CD4-positive, CD25-positive, alpha-beta regulatory T cell (primary cell): ENCODE results near the gene STIM1. TPM values are rescaled to one million over a fixed set of nuclear protein-coding genes. Genes with fewer than 3 reads are reported as not detected.

Source experiments
- ATAC-seq, 2 donors: fragments of 150-1000 bp; cut with Tn5 transposase; one replicate each; pipeline ENCODE4 v1.10.0; 2021; ENCODE audit warnings: low read depth in 2 of 2, moderate number of reproducible peaks in 2 of 2, moderate library complexity in 1 of 2
- DNase-seq, 3 donors: peaks; one replicate each; pipeline versions ENCODE4 v3.0.0 to v3.0.0-alpha.2; 2012 to 2022; ENCODE audit warnings: mixed read lengths in 1 of 3
- H3K27ac ChIP-seq: one replicate; pipeline ENCODE4 v1.7.0; 2013; ENCODE audit warnings: mild to moderate bottlenecking, low read length; ENCODE audit not compliant: insufficient read depth, poor library complexity, severe bottlenecking
- H3K27me3 ChIP-seq: one replicate; pipeline ENCODE4 v1.7.0; 2013; ENCODE audit warnings: low read length; ENCODE audit not compliant: control insufficient read depth, insufficient read depth
- H3K36me3 ChIP-seq: one replicate; pipeline ENCODE4 v1.7.0; 2013; ENCODE audit warnings: mild to moderate bottlenecking, low read length, moderate library complexity; ENCODE audit not compliant: control insufficient read depth, insufficient read depth
- H3K4me1 ChIP-seq: 2 replicates; pipeline ENCODE4 v1.7.0; 2013; ENCODE audit warnings: mild to moderate bottlenecking, low read length; ENCODE audit not compliant: insufficient read depth, control insufficient read depth, poor library complexity, severe bottlenecking
- H3K4me3 ChIP-seq: one replicate; pipeline ENCODE4 v1.7.0; 2013; ENCODE audit warnings: low read depth, mild to moderate bottlenecking, low read length, moderate library complexity
- H3K9me3 ChIP-seq, 2 experiments: 1 replicate in 1 of 2; 2 replicates in 1 of 2; pipeline ENCODE4 v1.7.0; 2013; ENCODE audit warnings: low read length in 2 of 2, mild to moderate bottlenecking in 1 of 2, moderate library complexity in 1 of 2; ENCODE audit not compliant: control insufficient read depth in 2 of 2
- H3K27ac Mint-ChIP-seq, 3 donors: one replicate each; pipeline ENCODE4 v1.8.0; 2020 to 2022; ENCODE audit warnings: mild to moderate bottlenecking in 3 of 3, mixed read lengths in 3 of 3, moderate library complexity in 2 of 3
- H3K27me3 Mint-ChIP-seq: one replicate; pipeline ENCODE4 v1.8.0; 2022; ENCODE audit warnings: mild to moderate bottlenecking, mixed read lengths
- H3K36me3 Mint-ChIP-seq: one replicate; pipeline ENCODE4 v1.8.0; 2020; ENCODE audit warnings: mixed read lengths
- H3K4me1 Mint-ChIP-seq, 4 donors: one replicate each; pipeline ENCODE4 v1.8.0; 2020 to 2022; ENCODE audit warnings: mixed read lengths in 4 of 4, mild to moderate bottlenecking in 1 of 4
- H3K4me3 Mint-ChIP-seq, 4 donors: one replicate each; pipeline ENCODE4 v1.8.0; 2020 to 2022; ENCODE audit warnings: mild to moderate bottlenecking in 4 of 4, mixed read lengths in 4 of 4, moderate library complexity in 3 of 4
- H3K9me3 Mint-ChIP-seq, 7 donors: one replicate each; pipeline ENCODE4 v1.8.0; 2020 to 2022; ENCODE audit warnings: mixed read lengths in 7 of 7, mild to moderate bottlenecking in 3 of 7, moderate library complexity in 2 of 7
- polyA plus RNA-seq, 4 donors: library from polyadenylated mRNA; unstranded; fragments of 300-500 nt; fragmentation: Illumina TruSeq; gene quantifications; one replicate each; pipeline ENCODE4 v1.2.3, GENCODE V29; 2021
- total RNA-seq: library from RNA; stranded (reverse); gene quantifications from one replicate; pipeline ENCODE4 v1.2.3, GENCODE V29; 2022

The STIM1 gene
- total and polyA plus RNA-seq, 5 donors from 2014 or later = 25.7 to 134 (median 29.8) TPM

- Mint-ChIP-seq H3K4me3 (no peak overlapping the region), H3K27me3 (no peaks in the 10 kb centered on the region), H3K27ac (no peak overlapping the region), H3K36me3 (peaks cover 17% of the 10 kb centered on the region), H3K4me1 (peaks cover 35 to 58% (median 54%) of the 10 kb centered on the region in 4 donors), H3K9me3 (peaks cover 0 to 3% (median 2%) of the 10 kb centered on the region in 7 donors)
- H3K27ac ChIP-seq = no peak overlapping the region
- no peaks in the 10 kb centered on the region for H3K4me1 ChIP-seq
- no peak overlapping the region for H3K4me3 ChIP-seq
- DNase-seq (no peak), ATAC-seq (no peak)
- H3K27me3 ChIP-seq = no peaks in the 10 kb centered on the region
- no peaks in the 10 kb centered on the region for H3K36me3 ChIP-seq
- no peaks in the 10 kb centered on the region for H3K9me3 ChIP-seq
These were observed 183.5 kb downstream of the STIM1 start for GRCh38 chr11:4039011-4039410.

GRCh38 chr11:4040461-4040860 is 185.0 kb downstream of the STIM1 start:
- Mint-ChIP-seq H3K27ac (peak overlapping the region in 2 of 3 donors; percentile 55 to 89), H3K4me1 (peaks cover 40 to 61% (median 51%) of the 10 kb centered on the region in 4 donors), H3K4me3 (no peak overlapping the region), H3K36me3 (peaks cover 17% of the 10 kb centered on the region), H3K27me3 (no peaks in the 10 kb centered on the region), H3K9me3 (peaks cover 0 to 3% (median 1%) of the 10 kb centered on the region in 7 donors)
- no peak for ATAC-seq
- Histone ChIP-seq H3K4me1 (no peaks in the 10 kb centered on the region), H3K27me3 (no peaks in the 10 kb centered on the region), H3K4me3 (no peak overlapping the region), H3K9me3 (no peaks in the 10 kb centered on the region), H3K27ac (no peak overlapping the region), H3K36me3 (no peaks in the 10 kb centered on the region)
- no peak for DNase-seq

GRCh38 chr11:4041731-4042391 is 186.4 kb downstream of the STIM1 start:
- no peak for ATAC-seq
- H3K27ac ChIP-seq = no peak overlapping the region

GRCh38 chr11:4044976-4045646 is 189.6 kb downstream of the STIM1 start:
- Mint-ChIP-seq H3K27ac (peak overlapping the region; percentile 38 to 79 (median 52)), H3K9me3 (peaks cover 0 to 1% (median 0%) of the 10 kb centered on the region in 7 donors), H3K27me3 (no peaks in the 10 kb centered on the region), H3K36me3 (peaks cover 12% of the 10 kb centered on the region), H3K4me1 (peaks cover 29 to 42% (median 35%) of the 10 kb centered on the region in 4 donors), H3K4me3 (no peak overlapping the region)
- H3K4me3 ChIP-seq = no peak overlapping the region
- ATAC-seq (no peak), DNase-seq (no peak)
- H3K9me3 ChIP-seq = no peaks in the 10 kb centered on the region
- H3K36me3 ChIP-seq = peaks cover 2% of the 10 kb centered on the region
- no peaks in the 10 kb centered on the region for H3K4me1 ChIP-seq
- no peaks in the 10 kb centered on the region for H3K27me3 ChIP-seq
- H3K27ac ChIP-seq = no peak overlapping the region

More at GRCh38 chr11:4041731-4042391, 186.4 kb downstream of the STIM1 start:
- Mint-ChIP-seq H3K36me3 (peaks cover 18% of the 10 kb centered on the region), H3K4me1 (peaks cover 38 to 56% (median 44%) of the 10 kb centered on the region in 4 donors), H3K9me3 (peaks cover 0 to 1% (median 0%) of the 10 kb centered on the region in 7 donors), H3K27ac (peak overlapping the region in 2 of 3 donors; percentile 36 to 48), H3K27me3 (no peaks in the 10 kb centered on the region), H3K4me3 (no peak overlapping the region)
- Histone ChIP-seq H3K27me3 (no peaks in the 10 kb centered on the region), H3K4me1 (no peaks in the 10 kb centered on the region), H3K9me3 (no peaks in the 10 kb centered on the region), H3K4me3 (no peak overlapping the region), H3K36me3 (no peaks in the 10 kb centered on the region)
- no peak for DNase-seq

- ATAC-seq (no peak), DNase-seq (no peak)
- no peaks in the 10 kb centered on the region for H3K27me3 ChIP-seq
- no peaks in the 10 kb centered on the region for H3K9me3 ChIP-seq
- H3K4me1 ChIP-seq = no peaks in the 10 kb centered on the region
- H3K27ac ChIP-seq = no peak overlapping the region
- Mint-ChIP-seq H3K4me1 (peaks cover 12 to 25% (median 21%) of the 10 kb centered on the region in 4 donors), H3K9me3 (peaks cover 0 to 2% (median 0%) of the 10 kb centered on the region in 7 donors), H3K27me3 (no peaks in the 10 kb centered on the region), H3K27ac (no peak overlapping the region), H3K4me3 (no peak overlapping the region), H3K36me3 (peaks cover 21% of the 10 kb centered on the region)
- no peak overlapping the region for H3K4me3 ChIP-seq
- H3K36me3 ChIP-seq = peaks cover 2% of the 10 kb centered on the region
These were observed 192.9 kb downstream of the STIM1 start for GRCh38 chr11:4048340-4048739.

- Mint-ChIP-seq H3K9me3 (peaks cover 0 to 2% (median 0%) of the 10 kb centered on the region in 7 donors), H3K27ac (no peak overlapping the region), H3K4me3 (no peak overlapping the region), H3K4me1 (peaks cover 12 to 22% (median 19%) of the 10 kb centered on the region in 4 donors), H3K36me3 (peaks cover 21% of the 10 kb centered on the region), H3K27me3 (no peaks in the 10 kb centered on the region)
- H3K27me3 ChIP-seq = no peaks in the 10 kb centered on the region
- no peak for ATAC-seq
- H3K36me3 ChIP-seq = peaks cover 2% of the 10 kb centered on the region
- DNase-seq = no peak
- H3K27ac ChIP-seq = no peak overlapping the region
- no peak overlapping the region for H3K4me3 ChIP-seq
- no peaks in the 10 kb centered on the region for H3K4me1 ChIP-seq
- no peaks in the 10 kb centered on the region for H3K9me3 ChIP-seq
These were observed 193.5 kb downstream of the STIM1 start for GRCh38 chr11:4049006-4049405.

- no peak for ATAC-seq
- no peak overlapping the region for H3K27ac ChIP-seq
- no peaks in the 10 kb centered on the region for H3K27me3 ChIP-seq
- H3K4me3 Mint-ChIP-seq = no peak overlapping the region
- H3K4me1 Mint-ChIP-seq = peaks cover 7 to 16% (median 10%) of the 10 kb centered on the region in 4 donors
- H3K27ac Mint-ChIP-seq = no peak overlapping the region
- no peak overlapping the region for H3K4me3 ChIP-seq
- no peak for DNase-seq
- H3K9me3 Mint-ChIP-seq = peaks cover 0 to 2% (median 0%) of the 10 kb centered on the region in 7 donors
- no peaks in the 10 kb centered on the region for H3K4me1 ChIP-seq
- H3K27me3 Mint-ChIP-seq = no peaks in the 10 kb centered on the region
- H3K36me3 Mint-ChIP-seq = peaks cover 22% of the 10 kb centered on the region
- no peaks in the 10 kb centered on the region for H3K9me3 ChIP-seq
- H3K36me3 ChIP-seq = peaks cover 6% of the 10 kb centered on the region
These were observed 194.7 kb downstream of the STIM1 start for GRCh38 chr11:4050138-4050537.
